ENCODE results near the gene SEMA3B. TPM values are rescaled to one million over a fixed set of nuclear protein-coding genes. Genes with fewer than 3 reads are reported as not detected.

Gene SEMA3B
- total and polyA plus RNA-seq, 2 experiments from 2014 or later, result 67.7 to 104 TPM

- Histone ChIP-seq H3K27ac (no peak overlapping the region), H3K4me3 (no peak overlapping the region), H3K27me3 (no peaks in the 10 kb centered on the region), H4K20me1 (ENCODE audit: insufficient read depth, poor library complexity, severe bottlenecking) (peaks cover 2% of the 10 kb centered on the region), H3K4me2 (no peak overlapping the region), H2AFZ (no peak overlapping the region), H3K9me3 (ENCODE audit: low read depth) (no peaks in the 10 kb centered on the region), H3K79me2 (peaks cover 22% of the 10 kb centered on the region), H3K4me1 (ENCODE audit: insufficient read depth) (peaks cover 24% of the 10 kb centered on the region), H3K9me2 (replicated peaks; ENCODE audit: insufficient read depth) (no peaks in the 10 kb centered on the region), H3K36me3 (replicated peaks; ENCODE audit: insufficient read depth, low read depth) (no peaks in the 10 kb centered on the region)
- TF ChIP-seq EZH2 (IDR thresholded peaks at IDR 0.05; ENCODE audit: borderline replicate concordance) (no peak), EZH2phosphoT487 (IDR thresholded peaks at IDR 0.05; ENCODE audit: low read depth, severe bottlenecking, unreplicated experiment) (no peak), CTCF (IDR thresholded peaks at IDR 0.05; ENCODE audit: poor library complexity) (no peak)
- WGBS (ENCODE audit: low lambda C conversion rate, missing lambda C conversion rate), result 96% methylated on average over 11 of the region's 11 CpGs
- no peak for DNase-seq (ENCODE audit: low spot score)
Measured at GRCh38 chr3:50325497-50326181, 56.7 kb downstream of the SEMA3B start.

GRCh38 chr3:50326182-50326541 is 57.2 kb downstream of the SEMA3B start:
- no peak for DNase-seq (ENCODE audit: low spot score)
- no peaks in the 10 kb centered on the region for H3K27me3 ChIP-seq
- no peak overlapping the region for H2AFZ ChIP-seq
- no peak overlapping the region for H3K27ac ChIP-seq
- H3K4me3 ChIP-seq, result no peak overlapping the region
- peaks cover 24% of the 10 kb centered on the region for H3K4me1 ChIP-seq (ENCODE audit: insufficient read depth)
- WGBS (ENCODE audit: low lambda C conversion rate, missing lambda C conversion rate), result 95% methylated on average over 8 of the region's 8 CpGs
- peaks cover 20% of the 10 kb centered on the region for H3K79me2 ChIP-seq
- no peak overlapping the region for H3K4me2 ChIP-seq
- H4K20me1 ChIP-seq (ENCODE audit: insufficient read depth, poor library complexity, severe bottlenecking), result peaks cover 2% of the 10 kb centered on the region
- no peaks in the 10 kb centered on the region for H3K9me2 ChIP-seq (replicated peaks; ENCODE audit: insufficient read depth)
- H3K36me3 ChIP-seq (replicated peaks; ENCODE audit: insufficient read depth, low read depth), result no peaks in the 10 kb centered on the region
- no peak for TF ChIP-seq EZH2phosphoT487 (IDR thresholded peaks at IDR 0.05; ENCODE audit: low read depth, severe bottlenecking, unreplicated experiment)
- TF ChIP-seq EZH2 (IDR thresholded peaks at IDR 0.05; ENCODE audit: borderline replicate concordance), result no peak
- no peak for TF ChIP-seq CTCF (IDR thresholded peaks at IDR 0.05; ENCODE audit: poor library complexity)
- H3K9me3 ChIP-seq (ENCODE audit: low read depth), result no peaks in the 10 kb centered on the region

- peaks cover 24% of the 10 kb centered on the region for H3K79me2 ChIP-seq
- peaks cover 2% of the 10 kb centered on the region for H4K20me1 ChIP-seq (ENCODE audit: insufficient read depth, poor library complexity, severe bottlenecking)
- TF ChIP-seq EZH2 (IDR thresholded peaks at IDR 0.05; ENCODE audit: borderline replicate concordance) (no peak), CTCF (IDR thresholded peaks at IDR 0.05; ENCODE audit: poor library complexity) (no peak), EZH2phosphoT487 (IDR thresholded peaks at IDR 0.05; ENCODE audit: low read depth, severe bottlenecking, unreplicated experiment) (no peak)
- no peak overlapping the region for H3K27ac ChIP-seq
- no peaks in the 10 kb centered on the region for H3K9me3 ChIP-seq (ENCODE audit: low read depth)
- peaks cover 19% of the 10 kb centered on the region for H3K4me1 ChIP-seq (ENCODE audit: insufficient read depth)
- no peaks in the 10 kb centered on the region for H3K36me3 ChIP-seq (replicated peaks; ENCODE audit: insufficient read depth, low read depth)
- no peaks in the 10 kb centered on the region for H3K9me2 ChIP-seq (replicated peaks; ENCODE audit: insufficient read depth)
- DNase-seq (ENCODE audit: low spot score), result no peak
- H2AFZ ChIP-seq, result no peak overlapping the region
- 85% methylated on average over 4 of the region's 4 CpGs for WGBS (ENCODE audit: low lambda C conversion rate, missing lambda C conversion rate)
- peak overlapping the region; percentile 18 for H3K4me3 ChIP-seq
- peak overlapping the region; percentile 86 for H3K4me2 ChIP-seq
- H3K27me3 ChIP-seq, result no peaks in the 10 kb centered on the region
Measured at GRCh38 chr3:50327129-50327528, 58.2 kb downstream of the SEMA3B start.

Small RNA genes lying within 50 kb of the gene (microRNA-seq; reads per million reads assigned to microRNA genes)
- not detected for gene MIR5787

Small RNA genes lying within 50 kb of the gene (small RNA-seq; reads per million reads assigned to genes)
- gene MIR5787, result not detected

Other genes starting within 250 kb of the SEMA3B start
- gene RBM5, start 180.2 kb upstream of the SEMA3B start, total RNA-seq, result 147 and 150 TPM in 2 replicates
- gene RBM5, start 180.2 kb upstream of the SEMA3B start, polyA plus RNA-seq, result 64.3 and 84.9 TPM in 2 replicates
- gene SEMA3F, start 113.8 kb upstream of the SEMA3B start, total RNA-seq, result 11.8 and 15.5 TPM in 2 replicates
- gene SEMA3F, start 113.8 kb upstream of the SEMA3B start, polyA plus RNA-seq, result 13.9 and 16.8 TPM in 2 replicates
- gene GNAT1, start 77.5 kb upstream of the SEMA3B start, total RNA-seq, result not detected in 2 replicates
- not detected in 2 replicates for gene GNAT1, start 77.5 kb upstream of the SEMA3B start, polyA plus RNA-seq
- 22.6 and 24.7 TPM in 2 replicates for gene SLC38A3, start 63.9 kb upstream of the SEMA3B start, total RNA-seq
- 37.9 and 56.6 TPM in 2 replicates for gene SLC38A3, start 63.9 kb upstream of the SEMA3B start, polyA plus RNA-seq
- 95.0 and 103 TPM in 2 replicates for gene GNAI2, start 32.9 kb upstream of the SEMA3B start, total RNA-seq
- 219 and 233 TPM in 2 replicates for gene GNAI2, start 32.9 kb upstream of the SEMA3B start, polyA plus RNA-seq
- 0.20 TPM in 1 of 2 replicates, not detected in the other for gene LSMEM2, start 9.9 kb downstream of the SEMA3B start, total RNA-seq
- gene LSMEM2, start 9.9 kb downstream of the SEMA3B start, polyA plus RNA-seq, result 0.39 TPM in 1 of 2 replicates, not detected in the other
- 37.0 and 41.4 TPM in 2 replicates for gene IFRD2, start 23.3 kb downstream of the SEMA3B start, total RNA-seq
- 71.6 and 76.2 TPM in 2 replicates for gene IFRD2, start 23.3 kb downstream of the SEMA3B start, polyA plus RNA-seq
- gene HYAL3, start 30.3 kb downstream of the SEMA3B start, total RNA-seq, result 3.7 and 9.0 TPM in 2 replicates
- 5.6 and 7.0 TPM in 2 replicates for gene HYAL3, start 30.3 kb downstream of the SEMA3B start, polyA plus RNA-seq
- gene NAA80, start 30.3 kb downstream of the SEMA3B start, total RNA-seq, result 6.7 and 7.1 TPM in 2 replicates
- 17.0 and 19.5 TPM in 2 replicates for gene NAA80, start 30.3 kb downstream of the SEMA3B start, polyA plus RNA-seq
- gene HYAL1, start 34.4 kb downstream of the SEMA3B start, total RNA-seq, result 22.3 and 34.3 TPM in 2 replicates
- 5.5 and 11.8 TPM in 2 replicates for gene HYAL1, start 34.4 kb downstream of the SEMA3B start, polyA plus RNA-seq
- gene HYAL2, start 53.6 kb downstream of the SEMA3B start, total RNA-seq, result 79.0 and 125 TPM in 2 replicates
- 63.9 and 75.4 TPM in 2 replicates for gene HYAL2, start 53.6 kb downstream of the SEMA3B start, polyA plus RNA-seq
- 30.0 and 33.1 TPM in 2 replicates for gene TUSC2, start 59.1 kb downstream of the SEMA3B start, total RNA-seq
- gene TUSC2, start 59.1 kb downstream of the SEMA3B start, polyA plus RNA-seq, result 45.6 and 59.0 TPM in 2 replicates
- gene RASSF1, start 71.7 kb downstream of the SEMA3B start, total RNA-seq, result 11.3 and 13.4 TPM in 2 replicates
- gene RASSF1, start 71.7 kb downstream of the SEMA3B start, polyA plus RNA-seq, result 22.9 and 30.1 TPM in 2 replicates
- 0.20 and 0.44 TPM in 2 replicates for gene ZMYND10, start 76.6 kb downstream of the SEMA3B start, total RNA-seq
- 0.18 and 0.77 TPM in 2 replicates for gene ZMYND10, start 76.6 kb downstream of the SEMA3B start, polyA plus RNA-seq
- gene NPRL2, start 81.6 kb downstream of the SEMA3B start, total RNA-seq, result 22.3 and 23.5 TPM in 2 replicates
- 27.0 and 34.6 TPM in 2 replicates for gene NPRL2, start 81.6 kb downstream of the SEMA3B start, polyA plus RNA-seq
- gene CYB561D2, start 81.7 kb downstream of the SEMA3B start, total RNA-seq, result 31.0 and 37.3 TPM in 2 replicates
- 40.5 and 46.9 TPM in 2 replicates for gene CYB561D2, start 81.7 kb downstream of the SEMA3B start, polyA plus RNA-seq
- gene TMEM115, start 90.4 kb downstream of the SEMA3B start, total RNA-seq, result 49.3 and 63.0 TPM in 2 replicates
- 64.5 and 69.9 TPM in 2 replicates for gene TMEM115, start 90.4 kb downstream of the SEMA3B start, polyA plus RNA-seq
- 0.87 and 1.2 TPM in 2 replicates for gene CACNA2D2, start 234.5 kb downstream of the SEMA3B start, total RNA-seq
- 1.4 and 1.5 TPM in 2 replicates for gene CACNA2D2, start 234.5 kb downstream of the SEMA3B start, polyA plus RNA-seq

Measured in hepatocyte (in vitro differentiated cells).